HepG2 (cell line): Measurements from ENCODE around the gene TXNDC12.

ENCODE experiments used
- RARG ChIP-seq: sonication (generic); formaldehyde crosslinking; IDR thresholded peaks from 2 replicates; pipeline ENCODE4 v1.4.0; 2020; ENCODE audit warnings: low read depth, mild to moderate bottlenecking, missing genetic modification reagents
- SUZ12 ChIP-seq: fragments of 150-350 bp; IDR thresholded peaks from 2 replicates; pipeline ENCODE4 v1.6.1; 2014; ENCODE audit warnings: low read depth, low read length
- ZBTB21 ChIP-seq: sonication (generic); formaldehyde crosslinking; IDR thresholded peaks from 2 replicates; pipeline ENCODE4 v1.4.0; 2020; ENCODE audit warnings: missing genetic modification reagents
- TF ChIP-seq, protein P1 (sequence below): sonication (generic); formaldehyde crosslinking; IDR thresholded peaks from 2 replicates; pipeline ENCODE4 v1.8.1; 2022; ENCODE audit warnings: mild to moderate bottlenecking, missing genetic modification reagents

DNA sequence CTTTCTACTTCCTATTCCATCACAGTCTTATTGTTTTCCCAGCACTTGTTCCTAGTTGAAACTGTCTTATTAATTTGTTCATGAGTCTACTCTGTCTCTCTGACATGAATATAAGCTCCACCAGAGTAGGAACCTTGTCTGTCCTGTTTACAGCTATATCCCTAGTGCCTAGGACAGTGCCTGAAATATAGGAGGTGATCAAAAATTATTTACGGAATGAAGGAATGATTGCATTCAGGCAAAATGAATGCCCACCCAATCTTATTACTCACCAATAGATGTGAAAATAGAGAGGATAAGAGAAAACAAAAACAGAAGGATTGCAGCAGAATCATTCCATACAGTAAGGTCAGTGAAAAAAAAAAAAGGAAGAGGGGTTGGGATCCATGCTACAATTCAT is 1.1 kb downstream of the TXNDC12 start:
- TF ChIP-seq ZBTB21 (CRISPR knock-in tag) (no peak), SUZ12 (no peak), RARG (CRISPR knock-in tag) (no peak)
- TF ChIP-seq, protein P1, sequence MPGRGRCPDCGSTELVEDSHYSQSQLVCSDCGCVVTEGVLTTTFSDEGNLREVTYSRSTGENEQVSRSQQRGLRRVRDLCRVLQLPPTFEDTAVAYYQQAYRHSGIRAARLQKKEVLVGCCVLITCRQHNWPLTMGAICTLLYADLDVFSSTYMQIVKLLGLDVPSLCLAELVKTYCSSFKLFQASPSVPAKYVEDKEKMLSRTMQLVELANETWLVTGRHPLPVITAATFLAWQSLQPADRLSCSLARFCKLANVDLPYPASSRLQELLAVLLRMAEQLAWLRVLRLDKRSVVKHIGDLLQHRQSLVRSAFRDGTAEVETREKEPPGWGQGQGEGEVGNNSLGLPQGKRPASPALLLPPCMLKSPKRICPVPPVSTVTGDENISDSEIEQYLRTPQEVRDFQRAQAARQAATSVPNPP (CRISPR knock-in tag) = no peak
